MCF 10A (cell line): Measurements from ENCODE around the gene PDHB. TPM values are rescaled to one million over a fixed set of nuclear protein-coding genes. Genes with fewer than 3 reads are reported as not detected.

Experiments used
- BruUV-seq: library from RNA; stranded (reverse); fragments of 400-500 nt; replicated peaks from 2 replicates; lab custom pipeline; 2021; lab: Mats Ljungman, UMichigan
- CTCF ChIA-PET: fragments of 300-600 bp; sonication (Branson Sonifier 250); formaldehyde crosslinking; extraction: SDS; loops from one replicate; lab custom pipeline; 2021; ENCODE audit warnings: antibody characterized with exemption, inconsistent platforms; lab: Yijun Ruan, JAX
- POLR2A ChIA-PET: fragments of 300-600, 350-650 bp; sonication (Branson Sonifier 250); formaldehyde crosslinking; extraction: SDS; loops from one replicate; lab custom pipeline; 2020; ENCODE audit warnings: antibody characterized with exemption, inconsistent platforms; lab: Yijun Ruan, JAX
- DNase-seq: peaks from one replicate; pipeline ENCODE4 v3.0.0-alpha.2; 2018; ENCODE audit not compliant: unreplicated experiment
- H3K27ac Mint-ChIP-seq: one replicate; pipeline ENCODE4 v1.8.0; 2022; ENCODE audit warnings: mild to moderate bottlenecking, low read depth, mixed read lengths; ENCODE audit not compliant: unreplicated experiment
- H3K27me3 Mint-ChIP-seq: one replicate; pipeline ENCODE4 v1.8.0; 2022; ENCODE audit warnings: mixed read lengths; ENCODE audit not compliant: insufficient read depth, unreplicated experiment
- H3K36me3 Mint-ChIP-seq: one replicate; pipeline ENCODE4 v1.8.0; 2022; ENCODE audit warnings: mild to moderate bottlenecking, moderate library complexity, mixed read lengths; ENCODE audit not compliant: insufficient read depth, unreplicated experiment
- H3K4me1 Mint-ChIP-seq: one replicate; pipeline ENCODE4 v1.8.0; 2022; ENCODE audit warnings: mixed read lengths; ENCODE audit not compliant: insufficient read depth, unreplicated experiment
- H3K4me3 Mint-ChIP-seq: one replicate; pipeline ENCODE4 v1.8.0; 2022; ENCODE audit warnings: mild to moderate bottlenecking, moderate library complexity, mixed read lengths; ENCODE audit not compliant: unreplicated experiment
- H3K9me3 Mint-ChIP-seq: one replicate; pipeline ENCODE4 v1.8.0; 2022; ENCODE audit warnings: mixed read lengths; ENCODE audit not compliant: unreplicated experiment
- intact Hi-C: fragments of 100-400 bp; cut with micrococcal nuclease; formaldehyde crosslinking; loops from 2 replicates; pipeline ENCODE4 v1.14.1; 2022
- total RNA-seq: library from RNA; stranded (reverse); gene quantifications from 2 replicates; pipeline ENCODE4 v1.2.3, GENCODE V29; 2022
- TF ChIP-seq, protein P1 (sequence below): fragments of 200-600 bp; IDR thresholded peaks from one replicate; pipeline ENCODE4 v1.8.0; 2022; ENCODE audit warnings: antibody characterized with exemption, mild to moderate bottlenecking; ENCODE audit not compliant: unreplicated experiment

The PDHB gene
- total RNA-seq, 1 experiment from 2014 or later, result 62.2 TPM

DNA sequence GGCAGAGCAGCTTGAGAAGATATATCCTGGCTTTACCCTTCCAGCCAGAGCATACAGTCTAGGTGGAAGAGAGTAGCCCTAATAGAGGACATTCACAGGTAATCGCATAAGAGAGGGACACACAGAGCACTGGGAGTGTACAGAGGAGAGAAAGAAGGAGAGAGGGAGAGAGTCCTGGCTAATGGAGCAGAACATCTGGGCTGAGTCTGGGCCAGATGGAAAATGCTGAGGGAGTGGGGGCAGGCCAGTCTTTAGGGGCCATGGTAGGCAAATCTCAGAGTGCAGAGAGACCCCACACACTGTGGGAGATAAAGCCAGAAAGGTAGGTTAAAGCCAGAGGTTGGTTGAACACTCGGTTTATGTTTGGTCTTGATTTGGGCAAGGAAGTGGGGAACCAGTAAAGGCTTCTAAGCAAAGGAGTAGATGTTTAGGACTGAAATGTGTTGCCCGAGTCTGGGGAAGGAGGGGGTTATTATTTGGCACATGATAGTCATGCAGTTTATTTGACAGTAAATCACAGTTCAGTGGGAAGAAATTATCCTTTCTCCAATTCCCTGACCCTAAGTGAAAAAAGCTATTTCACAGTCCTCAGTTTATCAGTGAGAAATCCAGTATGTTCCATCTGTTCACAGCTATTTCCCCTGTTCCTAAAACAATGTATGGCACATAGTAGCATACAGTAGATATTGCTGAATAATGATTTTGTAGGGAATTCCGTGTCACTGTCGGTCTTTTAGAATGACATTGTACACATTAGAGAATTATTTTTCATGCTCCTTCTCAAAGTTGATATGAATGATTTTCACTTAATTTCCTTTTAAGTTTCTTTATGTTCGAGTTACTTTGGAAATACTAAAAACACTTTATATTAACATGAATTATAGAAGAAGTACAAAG lies 45.7 kb downstream of the PDHB start:
- intact Hi-C loops, result no loop called here
- no peaks in the 10 kb centered on the region for H3K27me3 Mint-ChIP-seq
- H3K36me3 Mint-ChIP-seq, result peaks cover 51% of the 10 kb centered on the region
- no peak overlapping the region for H3K4me3 Mint-ChIP-seq
- no TSS peak for BruUV-seq
- TF ChIP-seq, protein P1, sequence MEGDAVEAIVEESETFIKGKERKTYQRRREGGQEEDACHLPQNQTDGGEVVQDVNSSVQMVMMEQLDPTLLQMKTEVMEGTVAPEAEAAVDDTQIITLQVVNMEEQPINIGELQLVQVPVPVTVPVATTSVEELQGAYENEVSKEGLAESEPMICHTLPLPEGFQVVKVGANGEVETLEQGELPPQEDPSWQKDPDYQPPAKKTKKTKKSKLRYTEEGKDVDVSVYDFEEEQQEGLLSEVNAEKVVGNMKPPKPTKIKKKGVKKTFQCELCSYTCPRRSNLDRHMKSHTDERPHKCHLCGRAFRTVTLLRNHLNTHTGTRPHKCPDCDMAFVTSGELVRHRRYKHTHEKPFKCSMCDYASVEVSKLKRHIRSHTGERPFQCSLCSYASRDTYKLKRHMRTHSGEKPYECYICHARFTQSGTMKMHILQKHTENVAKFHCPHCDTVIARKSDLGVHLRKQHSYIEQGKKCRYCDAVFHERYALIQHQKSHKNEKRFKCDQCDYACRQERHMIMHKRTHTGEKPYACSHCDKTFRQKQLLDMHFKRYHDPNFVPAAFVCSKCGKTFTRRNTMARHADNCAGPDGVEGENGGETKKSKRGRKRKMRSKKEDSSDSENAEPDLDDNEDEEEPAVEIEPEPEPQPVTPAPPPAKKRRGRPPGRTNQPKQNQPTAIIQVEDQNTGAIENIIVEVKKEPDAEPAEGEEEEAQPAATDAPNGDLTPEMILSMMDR, result no peak
- H3K4me1 Mint-ChIP-seq, result peaks cover 25% of the 10 kb centered on the region
- H3K27ac Mint-ChIP-seq, result no peak overlapping the region
- CTCF ChIA-PET, result no interaction called here
- DNase-seq, result no peak
- POLR2A ChIA-PET, result interaction anchor here (0.6 to 1.1 kb wide), 3 partner anchors 27 to 170 kb away, joined by 3 to 5 read pairs (median 3); no protein-coding TSS in a partner anchor
- H3K9me3 Mint-ChIP-seq, result no peaks in the 10 kb centered on the region

DNA sequence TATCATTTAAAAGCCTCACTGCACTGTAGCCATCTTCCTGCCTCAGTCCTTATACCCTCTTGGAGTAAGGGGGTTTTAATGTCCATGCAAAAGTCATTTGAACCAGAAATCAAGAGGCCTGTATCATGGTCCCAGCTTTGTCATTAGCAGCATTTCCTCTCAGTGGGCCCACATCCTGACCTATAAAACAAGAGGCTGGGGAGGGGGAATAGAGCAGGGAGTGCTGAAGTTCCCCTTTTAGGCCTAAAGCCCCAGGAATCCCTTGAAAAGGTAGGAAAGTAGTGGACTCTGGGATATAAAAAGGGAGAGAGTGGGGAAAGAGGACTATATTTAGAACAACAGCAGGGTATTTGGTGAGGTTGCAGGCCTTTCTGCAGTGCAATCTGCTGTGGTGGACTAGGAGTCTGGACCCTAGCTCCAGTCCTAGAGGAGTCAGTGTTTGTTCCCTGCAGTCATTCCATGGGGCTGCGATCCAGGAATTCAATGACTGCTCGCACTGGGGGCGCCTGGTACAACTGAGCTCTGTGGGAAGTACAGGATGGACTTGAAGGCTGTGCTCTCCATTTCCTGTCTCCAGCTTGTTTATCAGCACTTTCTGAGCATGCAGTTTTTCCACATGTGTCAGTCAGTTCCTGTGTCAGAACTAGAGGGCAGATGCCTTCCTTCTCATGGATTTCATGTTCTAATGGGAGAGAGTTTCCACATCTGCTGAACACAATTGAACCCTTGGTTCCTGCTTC lies 46.8 kb downstream of the PDHB start:
- ChIA-PET CTCF (interaction anchor here (0.6 to 3.4 kb wide), 5 partner anchors 28 to 210 kb away, joined by 3 to 13 read pairs (median 3); no protein-coding TSS in a partner anchor), POLR2A (interaction anchor here (0.6 to 1.1 kb wide), 2 partner anchors 53 to 1300 kb away, joined by 3 read pairs; no protein-coding TSS in a partner anchor)
- Mint-ChIP-seq H3K27ac (no peak overlapping the region), H3K9me3 (no peaks in the 10 kb centered on the region), H3K36me3 (peaks cover 46% of the 10 kb centered on the region), H3K4me3 (no peak overlapping the region), H3K27me3 (no peaks in the 10 kb centered on the region), H3K4me1 (peaks cover 25% of the 10 kb centered on the region)
- TF ChIP-seq, protein P1, result no peak
- no peak for DNase-seq
- intact Hi-C loops, result no loop called here
- BruUV-seq, result no TSS peak

DNA sequence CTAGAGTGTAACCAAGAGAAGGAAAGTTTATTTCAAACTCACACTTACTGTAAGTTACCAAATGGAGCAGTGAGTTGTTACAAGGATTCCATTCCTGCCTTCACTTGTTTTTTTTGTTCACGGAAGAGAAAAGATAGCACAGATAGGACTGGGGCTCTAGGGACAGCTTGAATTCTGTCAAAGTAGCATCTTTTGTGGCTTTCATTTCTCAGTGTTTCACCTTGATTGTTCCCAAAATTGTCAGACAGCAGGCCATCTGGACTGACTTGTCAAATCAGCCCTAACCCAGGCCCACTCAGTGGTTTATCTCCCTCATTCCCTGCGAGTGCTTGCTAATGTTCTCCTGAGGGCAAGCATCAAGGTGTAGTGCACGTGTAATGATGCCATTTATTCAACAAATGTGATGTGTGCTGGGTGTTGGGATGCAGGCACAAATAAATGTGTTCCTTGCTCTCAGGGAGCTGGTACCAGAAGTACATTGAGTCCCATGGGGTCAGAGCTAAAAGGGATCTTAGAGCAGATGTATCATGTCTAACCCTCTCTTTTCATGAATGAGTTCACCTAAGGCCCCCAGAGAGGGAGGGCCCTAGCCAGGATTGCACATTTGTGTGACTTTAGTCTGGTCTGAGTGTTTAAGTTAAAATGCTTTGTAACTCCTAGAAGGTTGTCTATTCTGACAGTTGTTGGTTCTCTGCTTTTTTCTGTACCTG lies 49.1 kb downstream of the PDHB start:
- POLR2A ChIA-PET, result interaction anchor here (0.7 to 3.4 kb wide), 12 partner anchors 8 to 193 kb away, joined by 3 to 46 read pairs (median 4); partner anchors contain the start of gene HTD2
- H3K4me3 Mint-ChIP-seq, result peak overlapping the region; percentile 33
- TF ChIP-seq, protein P1, result no peak
- DNase-seq, result no peak
- no peaks in the 10 kb centered on the region for H3K9me3 Mint-ChIP-seq
- BruUV-seq, result no TSS peak
- H3K27ac Mint-ChIP-seq, result peak overlapping the region; percentile 77
- H3K4me1 Mint-ChIP-seq, result peaks cover 25% of the 10 kb centered on the region
- CTCF ChIA-PET, result interaction anchor here (0.6 to 3.4 kb wide), 6 partner anchors 11 to 116 kb away, joined by 3 to 13 read pairs (median 4); no protein-coding TSS in a partner anchor
- peaks cover 50% of the 10 kb centered on the region for H3K36me3 Mint-ChIP-seq
- intact Hi-C loops, result loop anchor here (1.0 kb wide), 1 partner anchor 49 kb away; no protein-coding TSS in a partner anchor
- H3K27me3 Mint-ChIP-seq, result no peaks in the 10 kb centered on the region
